A673 (cell line): ENCODE measurements around the gene STAG3. TPM values are rescaled to one million over a fixed set of nuclear protein-coding genes. Genes with fewer than 3 reads are reported as not detected.

ENCODE experiments used
- BruUV-seq: library from RNA; stranded (reverse); fragments of 400-500 nt; replicated peaks from 2 replicates; lab custom pipeline; 2021; lab: Mats Ljungman, UMichigan
- CTCF ChIA-PET: fragments of 300-600 bp; sonication (Branson Sonifier 250); formaldehyde crosslinking; loops from one replicate; lab custom pipeline; 2022; ENCODE audit warnings: antibody characterized with exemption; lab: Charles Lee
- POLR2A ChIA-PET: fragments of 300-600 bp; sonication (Branson Sonifier 250); formaldehyde crosslinking; loops from one replicate; lab custom pipeline; 2022; ENCODE audit warnings: antibody characterized with exemption; ENCODE audit not compliant: low non-redundant PET; lab: Charles Lee
- DNase-seq: peaks from one replicate; pipeline ENCODE4 v3.0.0-alpha.2; 2015; ENCODE audit warnings: low spot score
- H3K27ac ChIP-seq: fragments of 200-600 bp; sonication (generic); 2 replicates; pipeline ENCODE4 v1.5.1; 2016; ENCODE audit warnings: mixed run types, low read depth, mild to moderate bottlenecking, mixed read lengths, antibody characterized with exemption, low read length; ENCODE audit not compliant: poor library complexity, severe bottlenecking
- H3K27me3 ChIP-seq: fragments of 200-600 bp; sonication (generic); replicated peaks from 2 replicates; pipeline ENCODE4 v1.6.1; 2017; ENCODE audit warnings: mixed run types, low read depth, mild to moderate bottlenecking, mixed read lengths, antibody characterized with exemption, low read length; ENCODE audit not compliant: insufficient read depth, poor library complexity
- H3K36me3 ChIP-seq: fragments of 200-600 bp; sonication (generic); 2 replicates; pipeline ENCODE4 v1.6.1; 2016; ENCODE audit warnings: mixed run types, mild to moderate bottlenecking, mixed read lengths, antibody characterized with exemption, low read length; ENCODE audit not compliant: insufficient read depth, poor library complexity, severe bottlenecking
- H3K4me1 ChIP-seq: fragments of 200-600 bp; sonication (generic); 2 replicates; pipeline ENCODE4 v1.6.1; 2017; ENCODE audit warnings: mixed run types, mild to moderate bottlenecking, mixed read lengths, antibody characterized with exemption, low read length; ENCODE audit not compliant: insufficient read depth, poor library complexity, severe bottlenecking
- H3K4me3 ChIP-seq: fragments of 200-600 bp; sonication (generic); 2 replicates; pipeline ENCODE4 v1.5.1; 2016; ENCODE audit warnings: low read depth, mixed run types, mild to moderate bottlenecking, mixed read lengths, low read length; ENCODE audit not compliant: poor library complexity, severe bottlenecking
- H3K9me3 ChIP-seq: fragments of 200-600 bp; sonication (generic); 2 replicates; pipeline ENCODE4 v1.6.1; 2016; ENCODE audit warnings: mixed run types, low read depth, mild to moderate bottlenecking, mixed read lengths, antibody characterized with exemption, low read length; ENCODE audit not compliant: poor library complexity, severe bottlenecking
- CTCF ChIP-seq: fragments of 300-800, 200-600 bp; sonication (generic); conservative IDR thresholded peaks from 2 replicates; pipeline ENCODE4 v1.5.1; 2017; ENCODE audit warnings: low read depth, mild to moderate bottlenecking, antibody characterized with exemption, low read length, moderate library complexity, mixed read lengths
- EZH2 ChIP-seq: fragments of 200-600 bp; sonication (generic); IDR thresholded peaks from 2 replicates; pipeline ENCODE4 v1.6.1; 2017; ENCODE audit warnings: borderline replicate concordance, low read depth, mild to moderate bottlenecking, mixed read lengths, antibody characterized with exemption, low read length; ENCODE audit not compliant: poor library complexity, severe bottlenecking
- intact Hi-C: fragments of 100-400 bp; cut with micrococcal nuclease; formaldehyde crosslinking; loops from one replicate; pipeline ENCODE4 v1.10.0; 2022; ENCODE audit not compliant: unreplicated experiment
- total RNA-seq: library from RNA; stranded (reverse); gene quantifications from 2 replicates; pipeline ENCODE4 v1.2.3, GENCODE V29; 2021

The STAG3 gene
- total RNA-seq, 1 experiment from 2014 or later, result 1.2 TPM

GRCh38 chr7:100220586-100221230, 43.0 kb downstream of the STAG3 start:
- no peaks in the 10 kb centered on the region for H3K4me1 ChIP-seq
- ChIA-PET CTCF (no interaction called here), POLR2A (no interaction called here)
- H3K9me3 ChIP-seq, result no peaks in the 10 kb centered on the region
- H3K27ac ChIP-seq, result no peak overlapping the region
- no TSS peak for BruUV-seq
- TF ChIP-seq CTCF (no peak), EZH2 (no peak)
- no peak overlapping the region for H3K4me3 ChIP-seq
- no peaks in the 10 kb centered on the region for H3K27me3 ChIP-seq
- intact Hi-C loops, result no loop called here
- DNase-seq, result no peak
- H3K36me3 ChIP-seq, result no peaks in the 10 kb centered on the region

GRCh38 chr7:100221231-100221718, 43.6 kb downstream of the STAG3 start:
- Histone ChIP-seq H3K4me1 (no peaks in the 10 kb centered on the region), H3K4me3 (no peak overlapping the region), H3K9me3 (no peaks in the 10 kb centered on the region), H3K27ac (no peak overlapping the region), H3K27me3 (no peaks in the 10 kb centered on the region), H3K36me3 (no peaks in the 10 kb centered on the region)
- intact Hi-C loops, result no loop called here
- DNase-seq, result no peak
- CTCF ChIA-PET, result no interaction called here
- TF ChIP-seq CTCF, result no peak
- TF ChIP-seq EZH2, result no peak
- POLR2A ChIA-PET, result no interaction called here
- no TSS peak for BruUV-seq

GRCh38 chr7:100221767-100222444, 44.2 kb downstream of the STAG3 start:
- no peaks in the 10 kb centered on the region for H3K9me3 ChIP-seq
- no peaks in the 10 kb centered on the region for H3K27me3 ChIP-seq
- ChIA-PET CTCF (no interaction called here), POLR2A (no interaction called here)
- no peak overlapping the region for H3K27ac ChIP-seq
- H3K4me3 ChIP-seq, result no peak overlapping the region
- BruUV-seq, result no TSS peak
- H3K4me1 ChIP-seq, result no peaks in the 10 kb centered on the region
- no peak for DNase-seq
- TF ChIP-seq CTCF, result no peak
- TF ChIP-seq EZH2, result no peak
- no peaks in the 10 kb centered on the region for H3K36me3 ChIP-seq
- intact Hi-C loops, result no loop called here
